GM18907 (cell line): Measurements from ENCODE around the gene RMP24.
"Not testable (repeated sequence)": the region's sequence is repeated elsewhere in the genome, so short reads cannot be mapped to it uniquely, and the experiment has no call there.

Source experiments
- ATAC-seq: cut with Tn5 transposase; IDR thresholded peaks from one replicate; pipeline ENCODE4 v1.9.1; 2021; ENCODE audit warnings: mild to moderate bottlenecking, moderate library complexity; ENCODE audit not compliant: unreplicated experiment

The RMP24 gene

GRCh38 chr18:35967866-35968265 is 4.6 kb upstream of the RMP24 start:
- not testable (repeated sequence) for ATAC-seq

GRCh38 chr18:35968278-35968880 is 4.1 kb upstream of the RMP24 start:
- no peak for ATAC-seq

- no peak for ATAC-seq
Observed at GRCh38 chr18:35969676-35970075, 2.8 kb upstream of the RMP24 start.

DNA sequence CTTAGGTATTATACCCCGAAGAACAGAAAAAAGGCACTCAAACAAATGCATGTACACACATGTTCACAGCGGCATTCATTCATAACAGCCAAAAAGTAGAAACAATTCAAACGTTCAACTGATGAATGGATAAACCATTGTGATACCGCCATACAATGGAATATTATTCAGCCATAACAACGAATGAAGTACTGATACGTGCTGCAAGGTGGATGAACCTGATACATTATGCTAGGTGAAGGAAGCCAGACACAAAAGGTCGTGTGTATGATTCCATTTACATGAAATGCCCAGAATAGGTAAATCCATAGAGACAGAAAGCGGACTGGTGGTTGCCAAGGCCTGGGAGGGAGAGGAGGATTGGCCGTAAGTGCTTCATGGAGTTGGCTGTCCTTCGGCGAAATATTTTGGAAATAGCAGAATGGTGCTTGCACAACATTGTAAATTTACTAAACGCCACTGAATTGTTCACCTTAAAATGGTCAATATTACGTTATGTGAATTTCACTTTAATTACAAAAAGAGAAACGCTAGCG is 750 bp upstream of the RMP24 start:
- ATAC-seq = peak; percentile 20

GRCh38 chr18:35973650-35974049 is 1.2 kb downstream of the RMP24 start:
- no peak for ATAC-seq

GRCh38 chr18:35974181-35974580 is 1.7 kb downstream of the RMP24 start:
- no peak for ATAC-seq

DNA sequence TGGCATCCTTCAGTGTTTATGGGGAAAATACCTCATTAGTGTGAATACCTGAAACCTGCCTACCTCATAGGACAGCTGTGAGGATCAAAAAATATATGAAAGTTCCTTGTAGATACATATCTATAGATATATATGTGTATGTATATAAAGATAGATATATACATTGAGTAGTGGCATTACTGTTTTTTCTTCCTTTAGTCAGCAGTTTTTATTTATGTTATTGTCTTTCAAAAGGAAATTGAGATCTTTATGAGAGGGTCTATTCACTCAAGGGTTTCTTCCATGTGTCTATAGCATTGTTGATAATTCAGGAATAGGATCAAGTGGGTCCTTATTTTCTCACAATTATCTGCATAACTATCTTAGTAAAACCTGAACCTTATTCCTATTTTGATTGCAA is 6.6 kb downstream of the RMP24 start:
- no peak for ATAC-seq

GRCh38 chr18:35982409-35983114 is 10.1 kb downstream of the RMP24 start:
- no peak for ATAC-seq

DNA sequence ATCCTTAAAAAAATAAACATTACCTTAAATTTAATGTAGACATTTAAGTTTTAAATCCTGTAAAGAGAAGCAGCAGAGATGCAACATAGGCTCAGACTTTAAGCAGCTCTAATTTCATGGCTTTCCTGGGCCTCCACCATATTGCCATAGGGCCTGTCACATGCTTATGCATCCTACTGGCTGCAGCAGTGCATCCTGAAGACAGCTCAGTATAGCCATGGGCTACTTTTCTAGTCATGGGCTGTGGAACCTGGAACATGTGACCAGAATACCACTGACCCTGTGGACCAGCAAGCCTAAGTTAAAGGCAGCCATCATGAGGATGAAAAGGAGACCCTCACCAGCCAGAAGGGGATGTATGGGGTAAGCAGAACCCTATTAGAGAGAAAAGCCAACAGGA is 10.7 kb downstream of the RMP24 start:
- no peak for ATAC-seq

DNA sequence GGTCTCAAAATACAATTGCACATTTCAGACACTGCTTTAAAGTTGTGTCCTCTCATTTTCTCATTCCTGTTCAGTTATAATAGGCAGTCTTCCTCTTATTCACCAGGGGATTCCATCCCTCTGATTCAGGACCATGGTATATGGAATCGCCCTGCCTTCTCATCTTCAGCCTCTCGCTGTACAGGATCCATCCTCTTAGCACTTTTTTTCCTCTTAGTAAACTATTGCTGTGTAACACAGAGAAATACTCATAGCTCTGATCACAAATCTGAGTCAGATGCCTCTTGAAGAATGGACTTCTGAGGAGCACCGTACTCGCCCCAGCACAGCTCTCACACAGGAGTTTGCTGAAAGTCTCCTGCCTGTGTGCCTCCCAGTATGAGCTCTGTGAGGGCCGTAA is 11.3 kb downstream of the RMP24 start:
- no peak for ATAC-seq

- ATAC-seq = no peak
Observed at GRCh38 chr18:35991696-35992095, 19.2 kb downstream of the RMP24 start.

DNA sequence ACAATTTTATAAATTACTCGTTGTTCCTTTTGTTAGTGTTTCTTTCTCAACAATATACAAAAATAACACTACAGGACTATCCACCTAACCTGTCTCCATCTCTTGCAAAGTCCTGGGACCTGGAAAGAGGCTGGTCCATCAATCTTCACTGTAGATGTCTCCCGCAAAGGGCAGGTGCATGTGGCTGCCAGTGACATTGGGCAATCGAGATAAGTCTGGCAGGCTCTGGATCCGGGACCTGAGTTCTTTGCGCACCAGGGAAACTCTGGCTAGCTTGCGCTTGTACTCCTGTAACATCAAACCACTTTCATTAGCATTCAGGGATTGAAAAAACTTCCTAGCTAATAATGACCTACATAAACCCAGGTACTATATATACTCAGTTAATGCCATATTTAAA is 20.5 kb downstream of the RMP24 start:
- no peak for ATAC-seq

GRCh38 chr18:35998967-35999366 is 26.5 kb downstream of the RMP24 start:
- no peak for ATAC-seq

DNA sequence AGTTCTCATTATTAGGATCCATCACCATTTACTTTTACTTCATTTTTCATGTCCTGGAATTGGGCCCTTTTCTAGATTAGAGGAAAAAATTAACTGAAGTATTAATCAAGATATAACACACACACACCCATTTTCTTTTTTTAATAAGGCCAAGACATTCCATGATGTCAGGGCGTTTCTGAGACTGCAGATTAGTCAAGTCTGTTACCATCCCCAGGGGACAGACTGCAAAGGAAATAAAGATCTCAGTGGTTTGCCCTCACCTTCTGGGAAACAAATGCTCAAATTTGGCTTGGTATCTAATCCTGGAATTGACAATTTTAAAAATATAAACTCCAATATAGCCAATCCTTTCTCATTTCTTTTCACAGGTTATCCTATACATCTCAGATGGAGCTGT is 27.4 kb downstream of the RMP24 start:
- no peak for ATAC-seq

DNA sequence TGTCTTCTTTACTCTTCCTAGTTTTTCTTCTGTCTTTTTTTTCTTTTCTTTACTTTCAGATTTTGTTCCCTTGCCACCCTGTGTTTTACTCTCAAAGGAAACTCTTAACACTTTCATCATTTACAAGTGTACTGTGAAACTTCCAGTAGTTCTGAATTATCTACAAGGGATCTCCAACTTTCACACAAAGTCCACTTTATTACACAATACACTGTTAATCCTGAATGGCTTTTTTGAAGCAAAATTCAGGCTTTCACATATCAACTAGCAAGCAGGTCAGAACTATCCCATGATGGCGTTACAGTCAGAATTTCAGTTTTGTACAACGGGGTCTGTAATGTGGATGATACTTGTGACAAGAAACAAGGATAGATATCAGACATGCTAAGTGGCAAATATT is 34.5 kb downstream of the RMP24 start:
- ATAC-seq = no peak

GRCh38 chr18:36009214-36009613 is 36.7 kb downstream of the RMP24 start:
- no peak for ATAC-seq

GRCh38 chr18:36012891-36013290 is 40.4 kb downstream of the RMP24 start:
- no peak for ATAC-seq

DNA sequence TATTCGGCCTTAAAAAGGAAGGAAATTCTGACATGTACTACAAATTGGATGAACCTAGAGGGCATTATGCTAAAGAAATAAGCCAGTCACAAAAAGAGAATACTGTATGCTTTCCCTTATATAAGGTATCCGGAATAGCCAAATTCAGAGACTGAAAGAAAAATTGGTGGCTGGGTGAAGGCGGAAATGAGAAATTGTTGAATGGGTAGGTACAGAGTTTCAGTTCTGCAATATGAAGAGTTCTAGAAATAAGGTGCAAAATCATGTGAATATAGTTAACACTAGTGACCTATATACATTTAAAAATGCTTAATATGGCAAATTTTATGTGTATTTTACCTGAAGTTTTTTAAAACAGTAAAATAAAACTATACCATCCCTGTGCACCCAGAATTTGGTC is 43.1 kb downstream of the RMP24 start:
- ATAC-seq = peak; percentile 94

GRCh38 chr18:36017232-36017631 is 44.8 kb downstream of the RMP24 start:
- ATAC-seq = peak; percentile 10

GRCh38 chr18:36020174-36020711 is 47.8 kb downstream of the RMP24 start:
- no peak for ATAC-seq

DNA sequence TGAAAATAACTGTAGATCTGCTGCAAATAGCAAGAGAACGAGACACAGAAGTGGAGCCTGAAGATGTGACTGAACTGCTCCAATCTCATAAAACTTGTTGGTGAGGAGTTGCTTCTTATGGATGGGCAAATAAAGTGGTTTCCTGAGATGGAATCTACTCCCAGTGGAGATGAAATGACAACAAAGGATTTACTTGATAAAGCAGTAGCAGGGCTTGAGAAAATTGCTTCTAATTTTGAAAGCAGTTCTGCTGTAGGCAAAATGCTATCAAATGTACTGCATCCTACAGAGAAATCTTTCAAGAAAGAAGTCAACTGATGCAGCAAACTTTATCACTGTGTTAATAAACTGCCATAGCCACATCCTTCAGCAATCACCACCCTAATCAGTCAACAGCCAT is 50.9 kb downstream of the RMP24 start:
- ATAC-seq = no peak

DNA sequence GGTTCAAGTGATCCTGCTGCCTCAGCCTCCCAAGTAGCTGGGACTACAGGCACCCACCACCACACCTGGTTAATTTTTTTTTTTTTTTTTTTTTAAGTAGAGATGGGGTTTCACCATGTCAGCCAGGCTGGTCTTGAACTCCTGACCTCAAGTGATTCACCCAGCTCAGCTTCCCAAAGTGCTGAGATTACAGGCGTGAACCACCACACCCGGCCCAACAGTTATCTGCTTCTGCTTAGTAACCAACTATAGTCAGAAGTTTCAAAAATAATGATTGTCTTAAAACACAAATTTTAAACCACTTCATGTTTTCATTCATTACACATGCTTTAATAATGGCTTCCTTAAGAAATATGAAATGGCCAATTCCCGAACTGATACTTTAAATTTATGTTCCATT is 51.8 kb downstream of the RMP24 start:
- ATAC-seq = not testable (repeated sequence)
